GM12878 (cell line): ENCODE measurements around the gene STAMBPL1. TPM values are rescaled to one million over a fixed set of nuclear protein-coding genes. Genes with fewer than 3 reads are reported as not detected.
A peak's percentile ranks its signal among the peaks of the same experiment; 100 is the strongest.

Source experiments
- ATAC-seq: fragments of 200-7000 bp; cut with Tn5 transposase; 3 replicates; pipeline ENCODE4 v1.9.1; 2020; ENCODE audit warnings: mild to moderate bottlenecking, moderate library complexity
- BruUV-seq: library from RNA; stranded (reverse); fragments of 400-500 nt; replicated peaks from 2 replicates; lab custom pipeline; 2021; lab: Mats Ljungman, UMichigan
- CTCF ChIA-PET: fragments of 300-600 bp; sonication (Branson Sonifier 250); formaldehyde crosslinking; extraction: SDS; loops from one replicate; lab custom pipeline; 2021; ENCODE audit warnings: inconsistent platforms; lab: Yijun Ruan, JAX
- POLR2A ChIA-PET: fragments of 350-600 bp; formaldehyde crosslinking; extraction: SDS; loops from one replicate; lab custom pipeline; 2021; ENCODE audit warnings: inconsistent platforms; lab: Charles Lee
- RAD21 ChIA-PET: fragments of 300-600 bp; sonication (Branson Sonifier 250); formaldehyde crosslinking; loops from one replicate; lab custom pipeline; 2023; ENCODE audit warnings: antibody characterized with exemption; ENCODE audit not compliant: unreplicated experiment; lab: Charles Lee
- SMC1A ChIA-PET: fragments of 300-600 bp; sonication (Branson Sonifier 250); formaldehyde crosslinking; loops from one replicate; lab custom pipeline; 2023; ENCODE audit not compliant: unreplicated experiment, uncharacterized antibody; lab: Charles Lee
- DNase-seq: peaks from one replicate; pipeline ENCODE4 v3.0.0-alpha.2; 2011; ENCODE audit warnings: low read depth, low spot score
- FAIRE-seq: peaks from 3 replicates; lab custom pipeline; 2011; peaks lifted over from hg19 to GRCh38; lab: Jason Lieb, UNC
- H2AFZ ChIP-seq: 2 replicates; pipeline ENCODE4 v1.6.0; 2011; ENCODE audit warnings: low read depth, low read length, control low read depth; ENCODE audit not compliant: control insufficient read depth
- H3K27ac ChIP-seq: 2 replicates; pipeline ENCODE4 v1.5.1; 2011; ENCODE audit warnings: control low read depth; ENCODE audit not compliant: control insufficient read depth, insufficient read depth
- H3K27me3 ChIP-seq, 2 experiments: replicated peaks in 1 of 2; 2 replicates each; pipeline versions ENCODE4 v1.6.0 to v1.6.1; 2011; ENCODE audit warnings: low read length in 1 of 2; ENCODE audit not compliant: control insufficient read depth in 2 of 2, insufficient read depth in 2 of 2
- H3K36me3 ChIP-seq, 2 experiments: 2 replicates each; pipeline ENCODE4 v1.5.1; 2011; ENCODE audit warnings: low read length in 1 of 2; ENCODE audit not compliant: control insufficient read depth in 2 of 2, insufficient read depth in 2 of 2
- H3K4me1 ChIP-seq: 2 replicates; pipeline ENCODE4 v1.6.1; 2011; ENCODE audit warnings: mild to moderate bottlenecking, low read length, moderate library complexity, mixed read lengths; ENCODE audit not compliant: control insufficient read depth, insufficient read depth
- H3K4me2 ChIP-seq: 2 replicates; pipeline ENCODE4 v1.6.0; 2011; ENCODE audit warnings: control low read depth; ENCODE audit not compliant: control insufficient read depth, insufficient read depth
- H3K4me3 ChIP-seq: fragments of 200-600 bp; sonication (generic); 2 replicates; pipeline ENCODE4 v1.5.1; 2016
- H3K79me2 ChIP-seq: 2 replicates; pipeline ENCODE4 v1.6.0; 2011; ENCODE audit warnings: low read length; ENCODE audit not compliant: control insufficient read depth, insufficient read depth
- H3K9ac ChIP-seq: 2 replicates; pipeline ENCODE4 v1.8.0; 2011; ENCODE audit warnings: low read length, control low read depth, mixed read lengths; ENCODE audit not compliant: control insufficient read depth, insufficient read depth
- H3K9me3 ChIP-seq: replicated peaks from 3 replicates; pipeline ENCODE4 v1.5.1; 2011; ENCODE audit warnings: mild to moderate bottlenecking, low read length; ENCODE audit not compliant: control insufficient read depth, insufficient read depth
- H4K20me1 ChIP-seq: 2 replicates; pipeline ENCODE4 v1.6.0; 2011; ENCODE audit not compliant: control insufficient read depth, insufficient read depth
- CHD1 ChIP-seq: IDR thresholded peaks from 2 replicates; pipeline ENCODE4 v1.6.1; 2012; ENCODE audit warnings: low read depth, low read length, improper control_type of control experiment
- IRF4 ChIP-seq: IDR thresholded peaks from 2 replicates; pipeline ENCODE4 v1.6.1; 2011; ENCODE audit warnings: low read depth, low read length
- MXI1 ChIP-seq: fragments of 150-350 bp; IDR thresholded peaks from 2 replicates; pipeline ENCODE4 v1.6.1; 2011; ENCODE audit warnings: low read depth, mild to moderate bottlenecking, inconsistent platforms, low read length, improper control_type of control experiment
- MYB ChIP-seq: fragments of 150-350 bp; IDR thresholded peaks from 2 replicates; pipeline ENCODE4 v1.6.1; 2014; ENCODE audit warnings: mild to moderate bottlenecking, low read depth, low read length, borderline replicate concordance
- NR2C1 ChIP-seq: fragments of 450-650 bp; IDR thresholded peaks from 2 replicates; pipeline ENCODE4 v1.6.1; 2017; ENCODE audit warnings: antibody characterized with exemption, mild to moderate bottlenecking, moderate library complexity
- PAX5 ChIP-seq: IDR thresholded peaks from 2 replicates; pipeline ENCODE4 v1.6.1; 2011; ENCODE audit warnings: low read depth, low read length, borderline replicate concordance
- PAX8 ChIP-seq: fragments of 450-650 bp; IDR thresholded peaks from 2 replicates; pipeline ENCODE4 v1.6.1; 2017; ENCODE audit warnings: mild to moderate bottlenecking, moderate library complexity
- RELB ChIP-seq: fragments of 450-650 bp; IDR thresholded peaks from 2 replicates; pipeline ENCODE4 v1.6.1; 2017; ENCODE audit warnings: low read depth, mild to moderate bottlenecking, moderate library complexity
- REST ChIP-seq: IDR thresholded peaks from 2 replicates; pipeline ENCODE4 v1.6.1; 2012; ENCODE audit warnings: mild to moderate bottlenecking, low read depth, low read length
- SUPT20H ChIP-seq: IDR thresholded peaks from 2 replicates; pipeline ENCODE4 v1.6.1; 2011; ENCODE audit warnings: low read depth, mild to moderate bottlenecking, low read length, moderate library complexity, borderline replicate concordance; ENCODE audit not compliant: control insufficient read depth
- ZNF207 ChIP-seq: fragments of 450-650 bp; IDR thresholded peaks from 2 replicates; pipeline ENCODE4 v1.6.1; 2014; ENCODE audit warnings: antibody characterized with exemption, mild to moderate bottlenecking, borderline replicate concordance
- ZNF217 ChIP-seq: fragments of 450-650 bp; IDR thresholded peaks from 2 replicates; pipeline ENCODE4 v1.6.1; 2017; ENCODE audit warnings: antibody characterized with exemption, mild to moderate bottlenecking
- WGBS: methylation state at CpG from one replicate; pipeline ENCODE4 v1.1.6; 2016; ENCODE audit warnings: low lambda C conversion rate; ENCODE audit not compliant: insufficient replicate concordance, insufficient coverage; ENCODE audit errors: missing lambda C conversion rate; 5-methylcytosine and 5-hydroxymethylcytosine counted together
- in situ Hi-C: fragments of 300-500 bp; cut with MboI; formaldehyde crosslinking; loops from 9 replicates; pipeline ENCODE4 v1.14.3; 2018; ENCODE audit warnings: mixed read lengths
- intact Hi-C: fragments of 100-400 bp; cut with micrococcal nuclease; formaldehyde crosslinking; loops from one replicate; pipeline ENCODE4 v1.14.2; 2022; ENCODE audit not compliant: unreplicated experiment
- polyA plus RNA-seq, 11 experiments: library from polyadenylated mRNA; depleted of rRNA in 4 of 11; unstranded in 6 of 11; stranded (reverse) in 5 of 11; fragments of >200 nt; fragmentation: Nextera tagmentation in 4 of 11; fragmentation: Illumina TruSeq in 1 of 11; extraction: Ambion mirVana in 4 of 11; extraction: Trizol in 1 of 11; gene quantifications; 1 replicate in 1 of 11; 2 replicates in 10 of 11; pipeline versions ENCODE4 v1.2.1 to v1.2.3, GENCODE V29; 2011 to 2016; ENCODE audit warnings: inconsistent platforms in 2 of 11, missing spikeins in 2 of 11, low read depth in 1 of 11
- total RNA-seq, 4 experiments: library from RNA; depleted of rRNA in 3 of 4; stranded (reverse); fragments of >200 nt in 3 of 4; fragmentation: Illumina TruSeq in 1 of 4; extraction: Trizol in 1 of 4; gene quantifications; 2 replicates each; pipeline versions ENCODE4 v1.2.1 to v1.2.3, GENCODE V29; 2013 to 2021
- TF ChIP-seq, protein P1 (sequence below): IDR thresholded peaks from 2 replicates; pipeline ENCODE4 v1.6.1; 2011; ENCODE audit warnings: low read depth, mild to moderate bottlenecking, low read length, moderate library complexity, borderline replicate concordance; ENCODE audit errors: extremely low read depth
- TF ChIP-seq, protein P2 (sequence below): fragments of 450-650 bp; formaldehyde crosslinking; IDR thresholded peaks from 2 replicates; pipeline ENCODE4 v1.4.0; 2022; ENCODE audit warnings: mild to moderate bottlenecking, moderate library complexity

STAMBPL1 gene
- total and polyA plus RNA-seq, 10 of the 15 experiments (the other 5 are each of a cell fraction or from before 2014, with no cell fraction given), result 7.5 to 44.1 (median 25.4) TPM

DNA sequence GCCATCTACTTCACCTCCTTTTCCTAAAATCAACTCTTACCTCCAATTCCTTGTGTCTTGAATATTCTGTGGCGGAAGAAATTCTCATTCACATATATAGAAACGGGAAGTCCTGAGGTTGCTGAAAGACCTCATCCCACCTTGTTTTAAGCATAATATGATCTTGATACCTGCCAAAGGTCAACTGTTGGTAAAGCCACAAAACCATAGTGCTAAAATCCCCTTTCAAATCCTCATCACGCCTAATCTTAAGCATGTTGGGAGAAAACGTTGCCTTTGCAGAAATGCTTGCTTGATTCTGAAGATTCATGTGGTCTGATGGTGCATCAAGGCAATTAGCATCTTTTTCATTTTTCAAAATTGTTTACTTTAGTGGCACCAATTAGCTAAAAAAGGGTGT is 36.9 kb upstream of the STAMBPL1 start:
- no peaks in the 10 kb centered on the region for H3K9me3 ChIP-seq
- ChIA-PET SMC1A (interaction anchor here (0.7 to 4.7 kb wide), 8 partner anchors 8 to 94 kb away, joined by 3 to 49 read pairs (median 4); no protein-coding TSS in a partner anchor), POLR2A (interaction anchor here (0.8 kb wide), 1 partner anchor 44 kb away, joined by 3 read pairs; no protein-coding TSS in a partner anchor), RAD21 (interaction anchor here (1.3 to 1.8 kb wide), 2 partner anchors 22 to 89 kb away, joined by 3 to 5 read pairs; no protein-coding TSS in a partner anchor), CTCF (interaction anchor here (1.2 to 22.7 kb wide), 4 partner anchors 8 to 144 kb away, joined by 3 to 895 read pairs (median 36); no protein-coding TSS in a partner anchor)
- no peak overlapping the region for H2AFZ ChIP-seq
- in situ Hi-C loops (no loop called here), intact Hi-C loops (no loop called here)
- H3K4me1 ChIP-seq, result no peaks in the 10 kb centered on the region
- H3K27me3 ChIP-seq, result no peaks in the 10 kb centered on the region
- 83% methylated on average over 4 of the region's 4 CpGs for WGBS
- no TSS peak for BruUV-seq
- no peak for FAIRE-seq
- no peaks in the 10 kb centered on the region for H4K20me1 ChIP-seq
- DNase-seq, result no peak
- ATAC-seq, result peak; percentile 34; the same call in 2 of the 3 replicates
- H3K27ac ChIP-seq, result no peak overlapping the region
- no peak overlapping the region for H3K4me2 ChIP-seq
- H3K9ac ChIP-seq, result no peak overlapping the region
- no peaks in the 10 kb centered on the region for H3K79me2 ChIP-seq
- H3K4me3 ChIP-seq, result no peak overlapping the region
- H3K36me3 ChIP-seq, result no peaks in the 10 kb centered on the region
- TF ChIP-seq, protein P1, sequence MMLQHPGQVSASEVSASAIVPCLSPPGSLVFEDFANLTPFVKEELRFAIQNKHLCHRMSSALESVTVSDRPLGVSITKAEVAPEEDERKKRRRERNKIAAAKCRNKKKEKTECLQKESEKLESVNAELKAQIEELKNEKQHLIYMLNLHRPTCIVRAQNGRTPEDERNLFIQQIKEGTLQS, result no peak
- TF ChIP-seq IRF4, result no peak
- TF ChIP-seq PAX5, result no peak
- no peak for TF ChIP-seq CHD1
- TF ChIP-seq PAX8, result no peak
- TF ChIP-seq REST, result no peak
- TF ChIP-seq, protein P2, sequence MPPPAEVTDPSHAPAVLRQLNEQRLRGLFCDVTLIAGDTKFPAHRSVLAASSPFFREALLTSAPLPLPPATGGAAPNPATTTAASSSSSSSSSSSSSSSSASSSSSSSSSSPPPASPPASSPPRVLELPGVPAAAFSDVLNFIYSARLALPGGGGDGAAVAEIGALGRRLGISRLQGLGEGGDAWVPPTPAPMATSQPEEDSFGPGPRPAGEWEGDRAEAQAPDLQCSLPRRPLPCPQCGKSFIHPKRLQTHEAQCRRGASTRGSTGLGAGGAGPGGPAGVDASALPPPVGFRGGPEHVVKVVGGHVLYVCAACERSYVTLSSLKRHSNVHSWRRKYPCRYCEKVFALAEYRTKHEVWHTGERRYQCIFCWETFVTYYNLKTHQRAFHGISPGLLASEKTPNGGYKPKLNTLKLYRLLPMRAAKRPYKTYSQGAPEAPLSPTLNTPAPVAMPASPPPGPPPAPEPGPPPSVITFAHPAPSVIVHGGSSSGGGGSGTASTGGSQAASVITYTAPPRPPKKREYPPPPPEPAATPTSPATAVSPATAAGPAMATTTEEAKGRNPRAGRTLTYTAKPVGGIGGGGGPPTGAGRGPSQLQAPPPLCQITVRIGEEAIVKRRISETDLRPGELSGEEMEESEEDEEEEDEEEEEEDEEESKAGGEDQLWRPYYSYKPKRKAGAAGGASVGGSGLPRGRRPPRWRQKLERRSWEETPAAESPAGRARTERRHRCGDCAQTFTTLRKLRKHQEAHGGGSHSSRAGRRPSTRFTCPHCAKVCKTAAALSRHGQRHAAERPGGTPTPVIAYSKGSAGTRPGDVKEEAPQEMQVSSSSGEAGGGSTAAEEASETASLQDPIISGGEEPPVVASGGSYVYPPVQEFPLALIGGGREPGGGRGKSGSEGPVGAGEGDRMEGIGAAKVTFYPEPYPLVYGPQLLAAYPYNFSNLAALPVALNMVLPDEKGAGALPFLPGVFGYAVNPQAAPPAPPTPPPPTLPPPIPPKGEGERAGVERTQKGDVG (CRISPR knock-in tag), result no peak
- TF ChIP-seq SUPT20H, result no peak
- no peak for TF ChIP-seq ZNF207
- TF ChIP-seq NR2C1, result no peak
- no peak for TF ChIP-seq ZNF217
- no peak for TF ChIP-seq MYB
- TF ChIP-seq RELB, result peak; percentile 31; the same call in 1 of the 2 replicates
- no peak for TF ChIP-seq MXI1
